ENCODE results near the gene CCM2L.

CCM2L gene

GRCh38 chr20:31996996-31997395, 13.2 kb upstream of the CCM2L start:
- DNase-seq: no peak

- DNase-seq: no peak
Measured at GRCh38 chr20:31998246-31998645, 12.0 kb upstream of the CCM2L start.

GRCh38 chr20:32003325-32003724, 6.9 kb upstream of the CCM2L start:
- no peak for DNase-seq

GRCh38 chr20:32004963-32005362, 5.3 kb upstream of the CCM2L start:
- no peak for DNase-seq

GRCh38 chr20:32006053-32006452, 4.2 kb upstream of the CCM2L start:
- no peak for DNase-seq

- no peak for DNase-seq
Measured at GRCh38 chr20:32006841-32007786, 3.1 kb upstream of the CCM2L start.

GRCh38 chr20:32007787-32008616, 2.2 kb upstream of the CCM2L start:
- DNase-seq: no peak

- DNase-seq: no peak
Measured at GRCh38 chr20:32009564-32009963, 674 bp upstream of the CCM2L start.

GRCh38 chr20:32010666-32011065, 428 bp downstream of the CCM2L start:
- no peak for DNase-seq

- no peak for DNase-seq
Measured at GRCh38 chr20:32012159-32012688, 2.0 kb downstream of the CCM2L start.

GRCh38 chr20:32013326-32013725, 3.1 kb downstream of the CCM2L start:
- DNase-seq: no peak

GRCh38 chr20:32017711-32018251, 7.5 kb downstream of the CCM2L start:
- no peak for DNase-seq

GRCh38 chr20:32018269-32019155, 8.3 kb downstream of the CCM2L start:
- DNase-seq: no peak

- DNase-seq: no peak
Measured at GRCh38 chr20:32019156-32019510, 8.9 kb downstream of the CCM2L start.

GRCh38 chr20:32019563-32020463, 9.6 kb downstream of the CCM2L start:
- DNase-seq: no peak

- DNase-seq: no peak
Measured at GRCh38 chr20:32021091-32021490, 10.9 kb downstream of the CCM2L start.

- DNase-seq: no peak
Measured at GRCh38 chr20:32024683-32025295, 14.6 kb downstream of the CCM2L start.

- DNase-seq: no peak
Measured at GRCh38 chr20:32027643-32028042, 17.4 kb downstream of the CCM2L start.

- DNase-seq: no peak
Measured at GRCh38 chr20:32028647-32029372, 18.6 kb downstream of the CCM2L start.

- no peak for DNase-seq
Measured at GRCh38 chr20:32029561-32029960, 19.3 kb downstream of the CCM2L start.
